ENCODE results near the gene ANKRD52. TPM values are rescaled to one million over a fixed set of nuclear protein-coding genes. Genes with fewer than 3 reads are reported as not detected.

Gene ANKRD52
- total RNA-seq, 1 donor from 2014 or later, result 44.8 TPM

DNA sequence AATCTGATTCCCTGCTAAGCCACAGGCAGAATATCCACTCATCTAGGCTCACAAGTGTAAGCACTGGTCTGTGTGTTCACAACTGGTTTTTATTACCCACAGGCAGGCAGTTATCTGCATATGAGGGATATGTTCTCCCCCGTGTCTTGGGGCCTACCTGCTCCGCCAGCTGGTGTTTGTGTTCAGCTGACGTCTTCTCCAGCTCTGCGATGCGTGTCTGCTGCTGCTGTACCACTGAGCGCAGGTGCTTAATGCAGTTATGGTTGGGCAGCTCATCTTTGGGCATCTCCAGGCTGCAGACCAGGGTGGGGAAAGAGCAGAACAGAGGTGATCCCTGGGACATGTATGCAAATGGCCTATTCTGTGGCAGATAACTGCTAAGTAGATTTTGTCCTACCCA, 50.2 kb downstream of the ANKRD52 start:
- POLR2A ChIA-PET, result interaction anchor here (0.7 to 9.1 kb wide), 6 partner anchors 9 to 241 kb away, joined by 3 to 111 read pairs (median 4); partner anchors contain the start of genes RNF41, SMARCC2, TIMELESS and ZC3H10
- Mint-ChIP-seq H3K27ac (peak overlapping the region; percentile 80), H3K4me3 (no peak overlapping the region)

DNA sequence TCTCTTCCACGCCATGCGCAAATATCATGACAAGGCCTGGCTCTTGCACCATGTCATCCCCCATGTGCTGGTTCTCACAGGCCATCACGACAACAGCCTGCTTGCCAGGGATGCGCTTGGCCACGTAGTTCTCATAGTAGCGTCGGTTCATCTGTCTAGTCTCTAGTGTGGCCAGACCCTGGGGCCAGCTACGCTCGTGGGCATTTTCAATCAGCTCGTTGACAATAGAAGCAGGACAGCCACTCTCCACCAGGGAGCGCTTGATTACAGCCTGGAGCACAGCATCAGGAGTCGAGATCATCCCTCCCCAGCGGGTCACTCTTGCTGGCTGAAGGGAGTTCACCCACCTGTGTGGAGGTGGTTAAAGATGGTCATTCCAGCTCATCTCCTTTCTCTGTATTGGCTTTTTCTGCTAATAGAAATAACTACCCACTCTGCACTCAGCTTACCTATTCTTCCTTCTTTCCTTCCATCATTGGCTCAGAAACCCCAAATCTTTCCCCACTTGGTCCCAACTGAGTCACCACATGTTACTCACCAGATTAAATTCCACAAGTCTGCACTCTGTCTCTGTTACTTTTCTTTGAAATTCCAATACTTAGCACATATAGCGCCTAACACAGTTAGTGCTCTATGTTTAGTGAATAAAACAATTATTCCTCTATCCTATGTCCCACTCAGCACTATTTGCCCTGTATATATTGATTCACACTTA, 51.6 kb downstream of the ANKRD52 start:
- CTCF ChIA-PET, result interaction anchor here (0.6 to 4.8 kb wide), 10 partner anchors 12 to 468 kb away, joined by 3 to 52 read pairs (median 8); partner anchors contain the start of genes ANKRD52, RNF41, SMARCC2 and STAT2
- Mint-ChIP-seq H3K27me3 (no peaks in the 10 kb centered on the region), H3K4me1 (peaks cover 39% of the 10 kb centered on the region), H3K4me3 (no peak overlapping the region), H3K9me3 (no peaks in the 10 kb centered on the region), H3K36me3 (ENCODE audit: low read depth) (peaks cover 66% of the 10 kb centered on the region), H3K27ac (peak overlapping the region; percentile 80)
- TF ChIP-seq, protein P1, sequence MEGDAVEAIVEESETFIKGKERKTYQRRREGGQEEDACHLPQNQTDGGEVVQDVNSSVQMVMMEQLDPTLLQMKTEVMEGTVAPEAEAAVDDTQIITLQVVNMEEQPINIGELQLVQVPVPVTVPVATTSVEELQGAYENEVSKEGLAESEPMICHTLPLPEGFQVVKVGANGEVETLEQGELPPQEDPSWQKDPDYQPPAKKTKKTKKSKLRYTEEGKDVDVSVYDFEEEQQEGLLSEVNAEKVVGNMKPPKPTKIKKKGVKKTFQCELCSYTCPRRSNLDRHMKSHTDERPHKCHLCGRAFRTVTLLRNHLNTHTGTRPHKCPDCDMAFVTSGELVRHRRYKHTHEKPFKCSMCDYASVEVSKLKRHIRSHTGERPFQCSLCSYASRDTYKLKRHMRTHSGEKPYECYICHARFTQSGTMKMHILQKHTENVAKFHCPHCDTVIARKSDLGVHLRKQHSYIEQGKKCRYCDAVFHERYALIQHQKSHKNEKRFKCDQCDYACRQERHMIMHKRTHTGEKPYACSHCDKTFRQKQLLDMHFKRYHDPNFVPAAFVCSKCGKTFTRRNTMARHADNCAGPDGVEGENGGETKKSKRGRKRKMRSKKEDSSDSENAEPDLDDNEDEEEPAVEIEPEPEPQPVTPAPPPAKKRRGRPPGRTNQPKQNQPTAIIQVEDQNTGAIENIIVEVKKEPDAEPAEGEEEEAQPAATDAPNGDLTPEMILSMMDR (IDR thresholded peaks at IDR 0.05), result no peak
- POLR2A ChIA-PET, result interaction anchor here (0.6 to 9.1 kb wide), 7 partner anchors 15 to 277 kb away, joined by 3 to 111 read pairs (median 5); partner anchors contain the start of genes COQ10A, RNF41 and SMARCC2
- intact Hi-C loops (cut with micrococcal nuclease), result loop anchor here (1.0 kb wide), 3 partner anchors 18 to 258 kb away; partner anchors contain the start of genes ANKRD52 and NABP2
- DNase-seq, result no peak
- peak; percentile 47 for ATAC-seq (ENCODE audit: low read depth)

More for the DNA sequence above, 50.2 kb downstream of the ANKRD52 start:
- H3K36me3 Mint-ChIP-seq (ENCODE audit: low read depth), result peaks cover 79% of the 10 kb centered on the region
- ATAC-seq (ENCODE audit: low read depth), result peak; percentile 89
- H3K27me3 Mint-ChIP-seq, result no peaks in the 10 kb centered on the region
- intact Hi-C loops (cut with micrococcal nuclease), result no loop called here
- no peaks in the 10 kb centered on the region for H3K9me3 Mint-ChIP-seq
- CTCF ChIA-PET, result interaction anchor here (1.1 to 4.8 kb wide), 6 partner anchors 14 to 255 kb away, joined by 3 to 52 read pairs (median 8); partner anchors contain the start of genes RNF41 and SMARCC2
- no peak for DNase-seq
- H3K4me1 Mint-ChIP-seq, result peaks cover 34% of the 10 kb centered on the region
- TF ChIP-seq, protein P1 (IDR thresholded peaks at IDR 0.05), result no peak

DNA sequence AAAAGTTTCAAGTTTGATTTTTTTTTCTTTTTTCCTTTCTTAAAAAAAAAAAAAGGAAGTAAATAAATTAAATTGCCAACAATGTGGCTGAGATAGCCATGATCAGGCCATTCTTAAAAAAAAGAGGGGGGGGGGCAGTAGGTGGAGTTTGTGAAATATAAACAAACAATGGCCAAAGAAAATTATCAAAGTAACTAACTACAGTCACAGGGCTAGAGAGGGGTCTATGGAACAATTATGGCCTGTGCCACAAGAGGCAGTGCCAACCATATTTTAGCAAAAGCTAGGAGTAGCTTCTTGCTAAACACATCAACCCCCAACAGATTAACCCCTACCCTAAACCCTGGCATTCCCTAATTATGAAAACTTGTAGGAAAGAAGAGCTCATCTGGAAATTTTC, 52.7 kb downstream of the ANKRD52 start:
- peaks cover 39% of the 10 kb centered on the region for H3K4me1 Mint-ChIP-seq

DNA sequence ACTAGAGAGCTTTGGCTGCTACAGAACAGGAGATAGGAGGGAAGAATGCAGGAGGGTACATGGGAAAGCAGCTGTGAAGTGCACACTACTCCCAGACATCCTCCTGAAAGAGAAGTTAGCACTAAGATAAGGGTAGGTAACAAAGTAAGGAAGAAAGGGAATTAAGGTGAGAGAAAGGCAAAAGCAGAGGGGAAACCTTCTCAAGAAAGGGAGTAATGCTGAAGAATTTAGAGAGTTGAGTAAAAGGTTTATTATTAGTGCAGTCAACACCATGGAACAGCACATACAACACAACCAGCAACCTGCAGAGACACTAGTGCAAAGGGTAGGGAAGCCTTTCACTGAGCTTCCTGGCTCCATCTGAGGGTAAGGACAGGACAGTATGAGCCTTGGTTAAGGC, 53.9 kb downstream of the ANKRD52 start:
- no peaks in the 10 kb centered on the region for H3K27me3 Mint-ChIP-seq
- CTCF ChIA-PET, result interaction anchor here (1.5 to 4.8 kb wide), 4 partner anchors 14 to 260 kb away, joined by 4 to 52 read pairs (median 22); partner anchors contain the start of genes ANKRD52, RNF41 and SMARCC2

More for the DNA sequence above, 52.7 kb downstream of the ANKRD52 start:
- TF ChIP-seq, protein P1 (IDR thresholded peaks at IDR 0.05), result no peak
- DNase-seq (no peak), ATAC-seq (ENCODE audit: low read depth) (no peak)
- H3K4me3 Mint-ChIP-seq, result no peak overlapping the region
- ChIA-PET CTCF (interaction anchor here (1.5 to 4.8 kb wide), 6 partner anchors 11 to 467 kb away, joined by 3 to 52 read pairs (median 10); partner anchors contain the start of genes ANKRD52, RNF41 and SMARCC2), POLR2A (interaction anchor here (0.7 to 9.1 kb wide), 4 partner anchors 16 to 284 kb away, joined by 3 to 111 read pairs (median 6); partner anchors contain the start of genes RNF41 and SMARCC2)
- no peak overlapping the region for H3K27ac Mint-ChIP-seq
- intact Hi-C loops (cut with micrococcal nuclease), result loop anchor here (1.0 kb wide), 1 partner anchor 12 kb away; no protein-coding TSS in a partner anchor
- H3K9me3 Mint-ChIP-seq, result no peaks in the 10 kb centered on the region
- peaks cover 55% of the 10 kb centered on the region for H3K36me3 Mint-ChIP-seq (ENCODE audit: low read depth)
- H3K27me3 Mint-ChIP-seq, result no peaks in the 10 kb centered on the region

More for the DNA sequence above, 53.9 kb downstream of the ANKRD52 start:
- POLR2A ChIA-PET, result interaction anchor here (0.5 to 9.1 kb wide), 2 partner anchors 18 to 153 kb away, joined by 3 to 111 read pairs; partner anchors contain the start of gene RNF41
- intact Hi-C loops (cut with micrococcal nuclease), result no loop called here
- DNase-seq, result no peak
- Mint-ChIP-seq H3K36me3 (ENCODE audit: low read depth) (peaks cover 46% of the 10 kb centered on the region), H3K27ac (peak overlapping the region; percentile 64), H3K4me3 (no peak overlapping the region), H3K4me1 (peaks cover 36% of the 10 kb centered on the region), H3K9me3 (no peaks in the 10 kb centered on the region)
- no peak for ATAC-seq (ENCODE audit: low read depth)
- TF ChIP-seq, protein P1 (IDR thresholded peaks at IDR 0.05), result no peak
